BE2C (cell line): ENCODE results near the gene KCNQ5.

Source experiments
- DNase-seq: peaks from one replicate; pipeline ENCODE4 v3.0.0-alpha.2; 2020
- H3K27me3 ChIP-seq: fragments of 250-450 bp; sonication (Bioruptor Pico); 2 replicates; pipeline ENCODE4 v1.5.1; 2020; ENCODE audit warnings: mild to moderate bottlenecking
- H3K36me3 ChIP-seq: fragments of 250-450 bp; sonication (Bioruptor Pico); 2 replicates; pipeline ENCODE4 v1.5.1; 2020; ENCODE audit warnings: mild to moderate bottlenecking
- H3K4me1 ChIP-seq: fragments of 250-450 bp; sonication (Bioruptor Pico); 2 replicates; pipeline ENCODE4 v1.5.1; 2020
- H3K4me3 ChIP-seq: 2 replicates; pipeline ENCODE4 v1.5.1; 2011; ENCODE audit warnings: low read depth, low read length
- H3K9me3 ChIP-seq: fragments of 250-450 bp; sonication (Bioruptor Pico); 2 replicates; pipeline ENCODE4 v1.5.1; 2020
- TF ChIP-seq, protein P1 (sequence below): IDR thresholded peaks from 2 replicates; pipeline ENCODE4 v1.5.1; 2012; ENCODE audit warnings: mild to moderate bottlenecking, low read depth, low read length

Gene KCNQ5

DNA sequence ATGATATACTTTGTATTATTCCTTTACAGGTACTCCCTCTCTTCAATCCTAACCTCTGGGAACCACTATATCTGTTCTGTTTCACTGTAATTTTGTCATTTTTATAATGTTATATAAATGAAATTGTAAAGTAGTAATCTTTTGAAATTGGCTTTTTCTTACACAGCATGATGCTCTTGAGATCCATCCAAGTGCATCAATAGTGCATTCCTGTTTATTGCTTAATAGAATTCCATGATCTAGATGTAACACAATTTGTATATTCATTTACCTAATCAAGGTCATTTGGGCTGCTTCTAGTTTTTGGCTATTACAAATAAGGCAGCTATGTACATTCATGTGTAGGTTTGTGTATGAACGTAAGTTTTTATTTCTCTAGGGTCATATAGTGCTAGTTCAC is 428.8 kb downstream of the KCNQ5 start:
- TF ChIP-seq, protein P1, sequence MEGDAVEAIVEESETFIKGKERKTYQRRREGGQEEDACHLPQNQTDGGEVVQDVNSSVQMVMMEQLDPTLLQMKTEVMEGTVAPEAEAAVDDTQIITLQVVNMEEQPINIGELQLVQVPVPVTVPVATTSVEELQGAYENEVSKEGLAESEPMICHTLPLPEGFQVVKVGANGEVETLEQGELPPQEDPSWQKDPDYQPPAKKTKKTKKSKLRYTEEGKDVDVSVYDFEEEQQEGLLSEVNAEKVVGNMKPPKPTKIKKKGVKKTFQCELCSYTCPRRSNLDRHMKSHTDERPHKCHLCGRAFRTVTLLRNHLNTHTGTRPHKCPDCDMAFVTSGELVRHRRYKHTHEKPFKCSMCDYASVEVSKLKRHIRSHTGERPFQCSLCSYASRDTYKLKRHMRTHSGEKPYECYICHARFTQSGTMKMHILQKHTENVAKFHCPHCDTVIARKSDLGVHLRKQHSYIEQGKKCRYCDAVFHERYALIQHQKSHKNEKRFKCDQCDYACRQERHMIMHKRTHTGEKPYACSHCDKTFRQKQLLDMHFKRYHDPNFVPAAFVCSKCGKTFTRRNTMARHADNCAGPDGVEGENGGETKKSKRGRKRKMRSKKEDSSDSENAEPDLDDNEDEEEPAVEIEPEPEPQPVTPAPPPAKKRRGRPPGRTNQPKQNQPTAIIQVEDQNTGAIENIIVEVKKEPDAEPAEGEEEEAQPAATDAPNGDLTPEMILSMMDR: no peak

DNA sequence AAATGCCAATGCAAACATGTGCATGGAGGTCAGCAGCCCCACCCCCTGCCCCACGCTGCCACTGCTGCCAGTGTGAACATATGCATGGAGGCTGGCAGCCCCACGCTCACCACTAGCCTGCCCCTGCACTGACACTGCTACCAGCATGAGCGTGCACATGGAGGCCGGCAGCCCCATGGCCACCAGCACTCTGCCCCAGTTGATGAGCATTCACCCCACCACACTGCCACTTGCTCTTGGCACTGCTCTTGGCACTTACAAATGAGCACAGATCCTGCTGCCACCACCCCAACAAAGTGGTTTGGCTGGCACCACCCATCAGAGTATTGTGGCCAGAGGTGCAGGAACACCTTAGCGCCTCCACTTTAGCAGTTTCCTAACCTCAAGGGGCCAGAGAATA is 429.3 kb downstream of the KCNQ5 start:
- Histone ChIP-seq H3K4me1 (no peaks in the 10 kb centered on the region), H3K27me3 (no peaks in the 10 kb centered on the region), H3K36me3 (no peaks in the 10 kb centered on the region), H3K4me3 (no peak overlapping the region), H3K9me3 (no peaks in the 10 kb centered on the region)
- TF ChIP-seq, protein P1: no peak
- DNase-seq: no peak

More for the DNA sequence above, 428.8 kb downstream of the KCNQ5 start:
- no peak overlapping the region for H3K4me3 ChIP-seq
- no peaks in the 10 kb centered on the region for H3K27me3 ChIP-seq
- no peaks in the 10 kb centered on the region for H3K4me1 ChIP-seq
- DNase-seq: no peak
- H3K36me3 ChIP-seq: no peaks in the 10 kb centered on the region
- no peaks in the 10 kb centered on the region for H3K9me3 ChIP-seq

DNA sequence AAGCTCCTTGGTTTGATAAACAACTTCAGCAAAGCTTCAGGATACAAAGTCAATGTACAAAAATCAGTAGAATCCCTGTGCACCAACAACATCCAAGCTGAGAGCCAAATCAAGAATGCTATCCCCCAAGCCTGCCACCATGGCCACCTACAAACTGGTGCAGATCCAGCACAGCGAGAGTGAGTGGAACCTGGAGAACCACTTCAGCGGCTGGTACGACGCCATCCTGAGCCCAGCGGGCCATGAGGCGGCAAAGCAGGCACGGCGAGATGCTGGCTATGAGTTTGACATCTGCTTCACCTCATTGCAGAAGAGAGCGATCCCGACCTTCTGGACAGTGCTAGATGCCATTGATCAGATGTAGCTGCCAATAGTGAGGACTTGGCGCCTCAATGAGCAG is 433.1 kb downstream of the KCNQ5 start:
- no peaks in the 10 kb centered on the region for H3K4me1 ChIP-seq
- no peaks in the 10 kb centered on the region for H3K36me3 ChIP-seq
- no peaks in the 10 kb centered on the region for H3K27me3 ChIP-seq
- DNase-seq: no peak
- H3K9me3 ChIP-seq: no peaks in the 10 kb centered on the region
- TF ChIP-seq, protein P1: no peak
- no peak overlapping the region for H3K4me3 ChIP-seq

DNA sequence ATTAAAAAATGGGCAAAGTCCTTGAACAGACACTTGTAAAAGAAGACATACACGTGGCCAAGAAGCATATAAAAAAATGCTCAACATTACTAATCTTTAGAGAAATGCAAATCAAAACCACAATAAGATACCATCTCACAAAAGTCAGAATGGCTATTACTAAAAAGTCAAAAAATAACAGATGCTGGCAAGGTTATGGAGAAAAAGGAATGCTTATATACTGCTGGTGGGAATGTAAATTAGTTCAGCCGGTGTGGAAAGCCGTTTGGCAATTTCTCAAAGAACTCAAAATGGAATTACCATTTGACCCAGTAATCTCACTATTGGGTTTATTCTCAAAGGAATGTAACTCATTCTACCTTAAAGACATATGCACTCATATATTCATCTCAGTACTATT is 436.9 kb downstream of the KCNQ5 start:
- H3K4me3 ChIP-seq: no peak overlapping the region
- no peak for DNase-seq
- H3K36me3 ChIP-seq: no peaks in the 10 kb centered on the region
- TF ChIP-seq, protein P1: no peak
- no peaks in the 10 kb centered on the region for H3K9me3 ChIP-seq
- no peaks in the 10 kb centered on the region for H3K4me1 ChIP-seq
- H3K27me3 ChIP-seq: no peaks in the 10 kb centered on the region

DNA sequence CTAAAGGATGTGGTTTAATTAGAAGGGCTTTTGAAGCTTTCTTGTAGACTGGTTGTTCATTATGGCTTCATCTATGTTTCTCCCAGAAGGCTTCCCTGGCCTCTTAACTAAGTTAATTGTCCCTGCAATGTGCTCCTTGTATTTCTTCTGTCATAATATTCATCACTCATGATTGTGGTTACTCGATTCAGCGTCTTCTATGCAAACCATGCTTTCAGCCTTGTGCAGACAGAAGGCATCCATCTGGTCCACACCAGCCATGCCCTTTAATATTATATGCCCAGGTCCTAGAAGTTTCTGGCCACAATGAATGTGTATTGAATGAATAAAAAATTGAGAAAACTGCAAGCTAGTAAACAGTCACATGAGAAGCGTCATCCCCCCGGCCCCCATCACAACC is 440.3 kb downstream of the KCNQ5 start:
- H3K4me3 ChIP-seq: no peak overlapping the region
- no peaks in the 10 kb centered on the region for H3K36me3 ChIP-seq
- H3K4me1 ChIP-seq: no peaks in the 10 kb centered on the region
- no peaks in the 10 kb centered on the region for H3K27me3 ChIP-seq
- no peak for DNase-seq
- no peaks in the 10 kb centered on the region for H3K9me3 ChIP-seq
- TF ChIP-seq, protein P1: no peak

DNA sequence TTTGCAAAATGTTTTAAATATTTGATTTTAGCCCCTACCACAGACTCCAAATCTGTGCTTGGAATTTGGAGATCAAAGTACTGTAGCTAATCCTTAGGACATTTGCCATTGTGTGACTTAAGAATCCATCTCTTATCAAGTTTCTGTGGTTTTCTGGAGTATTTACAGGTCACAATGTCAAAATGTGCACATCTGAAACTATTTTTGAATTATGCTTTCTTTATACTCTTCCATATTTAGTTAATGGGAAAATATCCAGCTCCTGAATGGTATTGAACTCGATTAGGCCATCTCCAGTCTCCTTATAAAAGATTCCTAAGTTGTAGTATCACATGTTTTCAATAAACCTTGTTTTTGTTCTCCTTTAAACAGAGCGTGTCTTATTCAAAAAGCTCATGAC is 441.0 kb downstream of the KCNQ5 start:
- Histone ChIP-seq H3K36me3 (no peaks in the 10 kb centered on the region), H3K27me3 (no peaks in the 10 kb centered on the region), H3K9me3 (no peaks in the 10 kb centered on the region), H3K4me1 (no peaks in the 10 kb centered on the region), H3K4me3 (no peak overlapping the region)
- DNase-seq: no peak
- TF ChIP-seq, protein P1: no peak
